GM18868 (cell line): ENCODE results near the gene NFU1.
"Not testable (repeated sequence)": the region's sequence is repeated elsewhere in the genome, so short reads cannot be mapped to it uniquely, and the experiment has no call there.

Experiments used
- ATAC-seq: cut with Tn5 transposase; IDR thresholded peaks from one replicate; pipeline ENCODE4 v1.9.1; 2021; ENCODE audit warnings: mild to moderate bottlenecking, moderate library complexity; ENCODE audit not compliant: unreplicated experiment

The NFU1 gene

GRCh38 chr2:69452687-69453086, 15.5 kb upstream of the NFU1 start:
- no peak for ATAC-seq

DNA sequence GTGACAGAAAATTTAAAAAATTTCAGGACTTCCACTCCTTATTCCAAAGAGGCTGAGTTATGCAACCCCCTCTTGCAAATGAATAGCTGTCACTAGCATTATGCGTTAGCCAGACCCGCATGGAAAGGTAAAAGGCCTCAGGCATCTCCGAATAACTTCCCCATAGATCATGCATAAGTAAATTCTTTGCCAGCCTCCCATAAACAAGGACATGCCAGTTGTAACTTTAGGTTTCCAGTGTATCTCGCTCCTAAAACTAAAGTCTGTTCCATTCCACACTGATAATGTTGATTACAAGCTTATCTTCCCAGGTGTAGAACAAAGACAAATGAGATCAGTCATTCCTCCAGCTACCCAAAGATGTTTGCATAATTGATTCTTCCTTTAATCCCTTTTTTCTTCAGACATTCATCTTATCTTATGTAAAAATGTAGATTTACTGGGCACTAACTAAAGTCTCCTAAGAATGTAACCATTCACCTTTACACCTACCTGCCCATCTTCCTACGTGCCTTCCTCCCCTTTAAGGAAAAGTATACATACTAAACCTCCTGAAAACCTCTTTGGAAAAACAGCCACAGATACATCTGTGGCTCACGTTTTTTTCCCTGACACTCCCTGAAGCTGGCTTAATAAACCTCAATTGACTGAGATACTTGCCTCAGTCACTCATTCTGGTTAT, 13.6 kb upstream of the NFU1 start:
- ATAC-seq = no peak

GRCh38 chr2:69449906-69450305, 12.7 kb upstream of the NFU1 start:
- no peak for ATAC-seq

GRCh38 chr2:69443673-69444072, 6.4 kb upstream of the NFU1 start:
- ATAC-seq = not testable (repeated sequence)

DNA sequence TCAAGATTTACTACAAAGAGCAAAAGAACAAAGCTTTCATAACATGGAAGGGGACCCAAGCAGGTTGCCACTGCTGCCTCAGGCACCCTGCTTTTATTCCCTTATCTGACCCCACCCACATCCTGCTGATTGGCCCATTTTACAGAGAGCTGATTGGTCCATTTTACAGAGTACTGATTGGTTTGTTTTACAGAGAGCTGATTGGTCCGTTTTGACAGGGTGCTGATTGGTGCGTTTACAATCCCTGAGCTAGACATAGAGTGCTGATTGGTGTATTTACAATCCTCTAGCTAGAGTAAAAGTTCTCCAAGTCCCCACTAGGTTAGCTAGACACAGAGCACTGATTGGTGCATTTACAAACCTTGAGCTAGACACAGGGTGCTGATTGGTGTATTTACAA, 2.3 kb upstream of the NFU1 start:
- not testable (repeated sequence) for ATAC-seq

GRCh38 chr2:69438580-69438979, 1.3 kb upstream of the NFU1 start:
- ATAC-seq = no peak

- ATAC-seq = no peak
Observed at GRCh38 chr2:69437751-69438154, 518 bp upstream of the NFU1 start.

DNA sequence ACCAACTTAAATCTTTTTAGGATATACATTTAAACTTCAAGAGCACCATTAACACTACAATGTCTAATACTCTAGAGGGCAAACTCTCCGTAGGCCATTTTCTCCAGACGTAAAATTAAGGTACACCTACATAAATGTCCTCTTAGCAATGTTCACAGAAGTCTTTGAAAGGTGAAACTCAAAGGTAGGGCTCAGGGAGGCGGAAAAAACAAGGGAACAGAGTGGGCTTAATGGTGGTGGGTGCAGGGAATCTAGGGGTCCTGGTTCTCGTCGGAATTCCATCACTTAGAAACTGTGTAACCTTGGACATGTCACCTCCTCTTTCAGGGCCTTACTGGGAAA, 668 bp downstream of the NFU1 start:
- ATAC-seq = peak; percentile 1

GRCh38 chr2:69434753-69435152, 2.5 kb downstream of the NFU1 start:
- no peak for ATAC-seq

DNA sequence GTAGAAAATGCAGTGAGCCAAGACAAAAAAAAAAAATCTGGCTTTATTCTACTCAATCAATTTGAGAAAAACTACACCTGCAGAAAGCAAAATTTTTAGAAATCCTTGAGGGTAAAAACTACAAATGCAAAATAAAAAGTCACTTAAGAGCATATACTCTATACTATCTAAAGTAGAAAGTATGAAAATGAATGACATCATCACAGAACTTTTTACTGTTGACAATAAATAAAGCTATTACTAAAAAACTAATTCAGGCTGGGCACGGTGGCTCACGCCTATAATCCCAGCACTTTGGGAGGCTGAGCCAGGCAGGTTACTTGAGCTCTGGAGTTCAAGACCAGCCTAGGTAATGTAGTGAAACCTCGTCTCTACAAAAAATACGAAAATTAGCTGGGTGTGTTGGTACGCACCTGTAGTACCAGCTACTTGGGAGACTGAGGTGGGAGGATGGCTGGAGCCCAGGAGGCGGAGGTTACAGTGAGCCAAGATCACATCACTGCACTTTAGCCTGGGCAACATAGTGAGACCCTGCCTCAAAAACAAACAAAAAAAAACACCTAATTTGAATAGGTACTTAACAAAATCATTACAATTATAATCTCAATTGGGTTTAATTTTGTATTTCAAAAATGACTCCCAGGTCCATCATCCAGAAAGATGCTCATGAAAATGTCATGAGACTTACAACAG, 7.6 kb downstream of the NFU1 start:
- no peak for ATAC-seq

- no peak for ATAC-seq
Observed at GRCh38 chr2:69428981-69429380, 8.3 kb downstream of the NFU1 start.

GRCh38 chr2:69424419-69424818, 12.8 kb downstream of the NFU1 start:
- no peak for ATAC-seq

- no peak for ATAC-seq
Observed at GRCh38 chr2:69422198-69422597, 15.0 kb downstream of the NFU1 start.

DNA sequence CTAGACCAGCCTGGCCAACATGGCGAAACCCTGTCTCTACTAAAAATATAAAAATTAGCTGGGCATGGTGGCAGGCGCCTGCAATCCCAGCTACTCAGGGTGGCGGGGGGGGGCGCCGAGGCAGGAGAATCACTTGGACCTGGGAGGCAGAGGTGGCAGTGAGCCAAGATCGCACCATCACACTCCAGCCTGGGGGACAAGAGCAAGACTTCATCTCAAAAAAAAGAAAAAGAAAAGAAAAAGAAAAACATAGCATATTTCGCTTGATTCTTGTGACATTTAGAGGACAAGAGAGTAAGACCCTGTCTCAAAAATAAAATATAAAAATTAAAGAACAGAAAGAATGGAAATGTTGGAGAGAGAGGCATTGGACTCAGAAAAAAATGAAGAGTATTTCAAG, 18.1 kb downstream of the NFU1 start:
- ATAC-seq = not testable (repeated sequence)

GRCh38 chr2:69416147-69416546, 21.1 kb downstream of the NFU1 start:
- ATAC-seq = no peak

GRCh38 chr2:69411120-69411519, 26.1 kb downstream of the NFU1 start:
- ATAC-seq = no peak

GRCh38 chr2:69405306-69405705, 31.9 kb downstream of the NFU1 start:
- ATAC-seq = no peak

- no peak for ATAC-seq
Observed at GRCh38 chr2:69400121-69400520, 37.1 kb downstream of the NFU1 start.

GRCh38 chr2:69397234-69397633, 40.0 kb downstream of the NFU1 start:
- no peak for ATAC-seq

DNA sequence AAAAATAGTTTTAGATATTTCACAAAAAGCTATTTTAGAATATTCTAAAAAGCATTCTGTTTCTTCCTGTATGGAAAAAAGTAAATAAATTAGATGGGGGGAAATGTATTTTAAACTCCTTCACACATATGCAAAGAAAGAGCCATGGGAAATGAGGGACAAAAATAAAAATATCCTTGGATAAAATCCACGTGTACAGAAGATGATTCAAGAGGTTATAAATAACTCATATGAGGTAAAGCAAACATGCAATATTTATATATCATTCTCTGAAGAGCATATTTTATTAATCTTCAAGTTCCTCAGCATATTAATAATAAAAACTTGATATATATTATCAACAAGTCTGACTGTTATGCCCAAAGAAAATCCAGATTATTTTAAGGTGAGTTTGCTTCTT, 41.4 kb downstream of the NFU1 start:
- ATAC-seq = no peak

DNA sequence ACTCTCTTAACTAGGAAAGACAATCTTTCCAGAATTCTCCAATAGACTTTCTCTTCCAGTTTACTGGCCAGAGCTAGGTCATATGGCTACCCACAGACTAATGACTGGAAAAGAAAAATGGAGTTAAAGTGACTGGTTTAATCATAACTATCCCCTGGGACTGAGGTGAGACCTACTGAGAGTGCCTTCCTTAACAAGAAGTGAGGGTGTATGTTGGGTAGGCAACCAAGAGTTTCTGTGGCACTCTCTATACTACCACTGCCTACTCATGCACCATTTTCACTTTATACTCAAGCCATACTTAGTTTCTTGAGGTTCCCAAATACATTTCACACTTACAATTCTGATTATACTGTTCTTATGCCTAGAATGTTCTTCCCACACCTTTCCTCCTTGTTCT, 43.3 kb downstream of the NFU1 start:
- ATAC-seq = no peak

GRCh38 chr2:69390471-69390870, 46.8 kb downstream of the NFU1 start:
- no peak for ATAC-seq

- no peak for ATAC-seq
Observed at GRCh38 chr2:69390001-69390400, 47.2 kb downstream of the NFU1 start.
